ENCODE measurements around the gene OIT3.

Gene OIT3

DNA sequence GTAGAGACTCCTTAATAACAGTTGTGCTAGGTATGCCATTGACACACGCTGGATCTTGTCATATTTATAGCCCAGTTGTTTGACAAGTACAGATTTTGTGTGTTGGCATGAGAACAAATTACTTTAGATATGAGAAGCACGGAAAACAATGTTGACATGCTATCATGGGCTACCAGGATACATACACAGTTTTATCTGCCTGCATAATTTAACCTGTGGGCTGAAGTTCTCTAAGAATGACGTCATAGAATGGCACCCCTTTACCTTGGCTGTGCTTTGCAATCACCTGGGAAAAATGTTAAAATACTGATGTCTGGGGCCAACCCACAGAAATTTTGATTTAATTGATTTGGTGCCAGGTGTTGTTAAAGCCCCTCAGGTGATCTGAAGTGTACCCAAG, 58.2 kb downstream of the OIT3 start:
- no peak overlapping the region for H3K27ac ChIP-seq
- TF ChIP-seq Cebpa-rat (IDR thresholded peaks at IDR 0.05): no peak
- no peaks in the 10 kb centered on the region for H3K4me1 ChIP-seq
- no peaks in the 10 kb centered on the region for H3K36me3 ChIP-seq
- H3K4me2 ChIP-seq: no peak overlapping the region
- no peak overlapping the region for H3K9ac ChIP-seq
- H3K4me3 ChIP-seq: no peak overlapping the region
- no peaks in the 10 kb centered on the region; a peak in 1 of 22 replicates for H4K20me1 ChIP-seq
- no peaks in the 10 kb centered on the region for H3K9me3 ChIP-seq (replicated peaks in 1 of 11)
- no peaks in the 10 kb centered on the region for H3K27me3 ChIP-seq

DNA sequence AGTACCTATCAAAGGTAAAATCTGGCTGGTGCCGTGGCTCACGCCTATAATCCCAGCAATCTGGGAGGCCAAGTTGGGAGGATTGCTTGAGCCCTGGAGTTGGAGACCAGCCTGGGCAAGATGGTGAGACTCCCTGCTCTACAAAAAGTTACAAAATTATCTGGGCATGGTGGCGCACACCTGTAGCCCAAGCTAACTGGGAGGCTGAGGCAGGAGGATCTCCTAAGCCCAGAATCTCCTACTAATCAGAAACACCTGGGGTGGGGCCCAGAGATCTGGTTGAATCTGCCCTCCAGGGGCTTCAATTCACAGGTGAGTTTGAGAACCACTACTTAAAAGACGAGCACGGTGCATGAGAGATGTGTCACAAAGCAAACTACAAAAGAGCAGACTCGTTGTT, 58.6 kb downstream of the OIT3 start:
- H3K27me3 ChIP-seq: no peaks in the 10 kb centered on the region
- no peaks in the 10 kb centered on the region; a peak in 1 of 22 replicates for H4K20me1 ChIP-seq
- TF ChIP-seq Cebpa-rat (IDR thresholded peaks at IDR 0.05): no peak
- H3K4me1 ChIP-seq: no peaks in the 10 kb centered on the region
- no peak overlapping the region for H3K4me3 ChIP-seq
- no peak overlapping the region for H3K4me2 ChIP-seq
- H3K9me3 ChIP-seq (replicated peaks in 1 of 11): no peaks in the 10 kb centered on the region
- no peak overlapping the region for H3K27ac ChIP-seq
- no peaks in the 10 kb centered on the region for H3K36me3 ChIP-seq
- H3K9ac ChIP-seq: no peak overlapping the region

DNA sequence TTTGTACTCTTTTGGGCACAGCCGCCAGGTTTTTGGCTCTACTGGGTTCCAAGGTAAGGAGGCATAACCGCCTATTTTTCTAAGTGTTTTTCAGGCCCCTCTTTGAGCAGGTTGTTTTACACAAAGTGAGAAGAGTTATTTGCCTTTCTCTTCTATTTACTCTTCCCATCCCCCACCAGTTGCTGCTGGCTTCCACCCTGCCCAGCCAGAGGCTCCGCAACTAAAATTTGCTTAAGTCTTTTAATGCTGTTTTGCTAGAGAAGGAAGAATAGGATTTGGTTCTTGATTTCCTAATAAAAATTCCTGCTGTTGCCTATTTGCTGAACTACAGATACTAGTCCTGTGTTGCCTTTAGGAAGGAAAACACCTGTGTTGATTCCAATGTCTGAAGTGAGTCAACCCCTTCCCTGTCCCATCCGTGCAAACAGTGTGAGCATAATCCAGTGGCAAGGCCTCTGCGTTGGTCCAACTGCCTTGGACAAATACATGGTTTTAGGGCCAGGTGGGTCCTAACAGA, 59.2 kb downstream of the OIT3 start:
- Histone ChIP-seq H3K27me3 (no peaks in the 10 kb centered on the region), H3K36me3 (no peaks in the 10 kb centered on the region), H4K20me1 (no peaks in the 10 kb centered on the region; a peak in 1 of 22 replicates), H3K27ac (no peak overlapping the region), H3K4me1 (no peaks in the 10 kb centered on the region), H3K4me2 (no peak overlapping the region), H3K4me3 (no peak overlapping the region), H3K9ac (no peak overlapping the region), H3K9me3 (replicated peaks in 1 of 11) (no peaks in the 10 kb centered on the region)
- TF ChIP-seq Cebpa-rat (IDR thresholded peaks at IDR 0.05): no peak

GRCh38 chr10:72953687-72954086, 60.1 kb downstream of the OIT3 start:
- no peak for TF ChIP-seq Cebpa-rat (IDR thresholded peaks at IDR 0.05)

GRCh38 chr10:72954230-72954595, 60.7 kb downstream of the OIT3 start:
- Histone ChIP-seq H3K9ac (no peak overlapping the region), H4K20me1 (no peaks in the 10 kb centered on the region; a peak in 1 of 22 replicates), H3K27ac (no peak overlapping the region)

More at GRCh38 chr10:72953687-72954086, 60.1 kb downstream of the OIT3 start:
- Histone ChIP-seq H3K9ac (no peak overlapping the region), H3K4me3 (no peak overlapping the region), H3K36me3 (no peaks in the 10 kb centered on the region), H3K4me1 (no peaks in the 10 kb centered on the region), H3K27me3 (no peaks in the 10 kb centered on the region), H4K20me1 (no peaks in the 10 kb centered on the region; a peak in 1 of 22 replicates), H3K27ac (no peak overlapping the region), H3K4me2 (no peak overlapping the region), H3K9me3 (replicated peaks in 1 of 11) (no peaks in the 10 kb centered on the region)

DNA sequence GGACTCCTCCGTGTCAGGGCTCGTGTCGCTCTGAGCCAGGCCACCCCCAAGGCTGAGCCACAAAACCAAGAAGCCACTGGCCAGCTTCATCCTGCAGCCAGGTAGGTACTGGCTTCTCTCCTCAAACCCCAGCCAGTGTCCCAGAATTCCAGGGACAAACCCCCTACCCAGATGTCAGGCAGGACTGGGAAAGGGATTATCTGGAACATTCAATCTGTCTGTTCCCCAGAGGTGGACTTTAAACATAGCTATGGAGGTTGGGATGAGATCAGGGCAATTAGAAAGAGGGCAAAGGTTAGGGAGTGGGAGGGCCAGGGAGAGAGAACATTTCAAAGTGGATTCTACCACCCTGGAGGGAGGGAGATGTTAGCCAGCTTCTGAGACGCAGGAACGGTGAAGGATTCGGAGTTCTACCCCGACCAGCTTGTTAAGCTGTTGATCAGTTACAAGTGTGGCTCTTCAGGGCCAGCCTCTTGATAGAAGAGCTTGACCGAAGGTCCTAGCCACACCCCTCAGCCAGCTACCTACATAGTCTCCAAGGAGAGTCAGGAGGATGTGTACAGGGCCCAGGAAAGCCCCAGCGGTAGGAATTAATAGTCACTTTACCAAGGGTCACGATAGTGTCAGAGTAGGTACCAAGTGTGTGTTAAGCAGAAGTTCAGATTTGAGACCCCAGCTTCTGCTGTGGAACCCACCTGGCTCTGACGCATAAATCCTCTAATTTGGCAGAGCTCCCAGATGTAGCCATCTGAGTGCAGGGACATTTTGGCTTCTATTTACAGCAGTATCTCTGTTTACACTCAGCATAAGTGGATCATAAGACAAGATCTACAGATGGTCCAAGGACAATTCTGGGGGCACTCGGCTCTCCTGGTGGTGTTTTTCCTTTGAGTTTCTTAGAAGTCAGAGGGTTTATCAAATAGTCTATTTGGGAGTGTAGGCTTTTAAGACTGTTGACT, 61.3 kb downstream of the OIT3 start, which contains the start of gene PLA2G12B:
PLA2G12B (minus strand) TSS at position 211 of the 959 bp plus-strand sequence; CDS start at position 90, 121 bp downstream.
- H4K20me1 ChIP-seq: no peaks in the 10 kb centered on the region; a peak in 1 of 22 replicates
- no peaks in the 10 kb centered on the region for H3K36me3 ChIP-seq
- no peak within 1 kb of the TSS for H3K4me2 ChIP-seq
- H3K4me3 ChIP-seq: no peak within 1 kb of the TSS
- no peaks in the 10 kb centered on the region for H3K27me3 ChIP-seq
- H3K4me1 ChIP-seq: no peaks in the 10 kb centered on the region
- no peak within 1 kb of the TSS for H3K9ac ChIP-seq
- no peak within 1 kb of the TSS for H3K27ac ChIP-seq
- no peak for TF ChIP-seq Cebpa-rat (IDR thresholded peaks at IDR 0.05)
- no peaks in the 10 kb centered on the region for H3K9me3 ChIP-seq (replicated peaks in 1 of 11)

More at GRCh38 chr10:72954230-72954595, 60.7 kb downstream of the OIT3 start:
- Histone ChIP-seq H3K4me3 (no peak overlapping the region), H3K9me3 (replicated peaks in 1 of 11) (no peaks in the 10 kb centered on the region), H3K4me1 (no peaks in the 10 kb centered on the region), H3K27me3 (no peaks in the 10 kb centered on the region), H3K4me2 (no peak overlapping the region), H3K36me3 (no peaks in the 10 kb centered on the region)
- no peak for TF ChIP-seq Cebpa-rat (IDR thresholded peaks at IDR 0.05)

- H3K36me3 ChIP-seq: no peaks in the 10 kb centered on the region
- no peaks in the 10 kb centered on the region for H3K27me3 ChIP-seq
- no peak overlapping the region for H3K27ac ChIP-seq
- H3K9ac ChIP-seq: no peak overlapping the region
- no peaks in the 10 kb centered on the region for H3K4me1 ChIP-seq
- TF ChIP-seq Cebpa-rat (IDR thresholded peaks at IDR 0.05): no peak
- no peak overlapping the region for H3K4me3 ChIP-seq
- H3K4me2 ChIP-seq: no peak overlapping the region
- no peaks in the 10 kb centered on the region for H3K9me3 ChIP-seq (replicated peaks in 1 of 11)
- no peaks in the 10 kb centered on the region; a peak in 1 of 22 replicates for H4K20me1 ChIP-seq
Measured at GRCh38 chr10:72956001-72956400, 62.5 kb downstream of the OIT3 start.

- H3K9me3 ChIP-seq (replicated peaks in 1 of 11): peaks cover 63 to 77% (median 72%) of the 10 kb centered on the region in 11 experiments
- no peak overlapping the region for H3K9ac ChIP-seq
- H3K4me2 ChIP-seq: no peak overlapping the region
- no peak for TF ChIP-seq Cebpa-rat (IDR thresholded peaks at IDR 0.05)
- H4K20me1 ChIP-seq: no peaks in the 10 kb centered on the region
- H3K27me3 ChIP-seq: no peaks in the 10 kb centered on the region
- H3K4me3 ChIP-seq: no peak overlapping the region
- H3K27ac ChIP-seq: no peak overlapping the region
- no peaks in the 10 kb centered on the region for H3K4me1 ChIP-seq
- peaks cover 0 to 11% (median 0%) of the 10 kb centered on the region in 11 experiments; a peak in 1 of 22 replicates for H3K36me3 ChIP-seq
Measured at GRCh38 chr10:72976886-72977285, 83.3 kb downstream of the OIT3 start.

GRCh38 chr10:72979709-72980108, 86.2 kb downstream of the OIT3 start:
- Histone ChIP-seq H3K4me3 (no peak overlapping the region; a peak in 1 of 20 replicates), H3K4me2 (no peak overlapping the region), H3K36me3 (peaks cover 0 to 11% (median 0%) of the 10 kb centered on the region in 11 experiments; a peak in 1 of 22 replicates), H3K4me1 (no peaks in the 10 kb centered on the region), H3K9me3 (replicated peaks in 1 of 11) (peaks cover 65 to 78% (median 73%) of the 10 kb centered on the region in 11 experiments), H3K27ac (no peak overlapping the region), H3K9ac (no peak overlapping the region), H4K20me1 (no peaks in the 10 kb centered on the region), H3K27me3 (no peaks in the 10 kb centered on the region)
- TF ChIP-seq Cebpa-rat (IDR thresholded peaks at IDR 0.05): no peak
